IgD-negative memory B cell (primary cell): Measurements from ENCODE around the gene NR3C2. TPM values are rescaled to one million over a fixed set of nuclear protein-coding genes. Genes with fewer than 3 reads are reported as not detected.

Experiments
- H3K27ac Mint-ChIP-seq, 3 donors: one replicate each; pipeline ENCODE4 v1.8.0; 2020 to 2022; ENCODE audit warnings: mild to moderate bottlenecking in 3 of 3, mixed read lengths in 3 of 3, moderate library complexity in 1 of 3
- H3K27me3 Mint-ChIP-seq: one replicate; pipeline ENCODE4 v1.8.0; 2021; ENCODE audit warnings: mixed read lengths
- H3K36me3 Mint-ChIP-seq: one replicate; pipeline ENCODE4 v1.8.0; 2020; ENCODE audit warnings: mild to moderate bottlenecking, mixed read lengths
- H3K4me1 Mint-ChIP-seq, 3 donors: one replicate each; pipeline ENCODE4 v1.8.0; 2020 to 2022; ENCODE audit warnings: mixed read lengths in 3 of 3, mild to moderate bottlenecking in 1 of 3
- H3K4me3 Mint-ChIP-seq, 4 donors: one replicate each; pipeline ENCODE4 v1.8.0; 2020 to 2022; ENCODE audit warnings: mild to moderate bottlenecking in 4 of 4, mixed read lengths in 4 of 4, moderate library complexity in 3 of 4
- H3K9me3 Mint-ChIP-seq, 3 donors: one replicate each; pipeline ENCODE4 v1.8.0; 2020 to 2021; ENCODE audit warnings: mixed read lengths in 3 of 3, mild to moderate bottlenecking in 1 of 3
- polyA plus RNA-seq: library from polyadenylated mRNA; unstranded; fragments of 300-500 nt; fragmentation: Illumina TruSeq; gene quantifications from one replicate; pipeline ENCODE4 v1.2.3, GENCODE V29; 2021

The NR3C2 gene
- polyA plus RNA-seq, 1 donor from 2014 or later, result 2.3 TPM

GRCh38 chr4:148057984-148058859, 384.0 kb downstream of the NR3C2 start:
- peaks cover 19 to 37% (median 32%) of the 10 kb centered on the region in 3 donors for H3K4me1 Mint-ChIP-seq
- peak overlapping the region in 2 of 4 donors; percentile 10 to 65 for H3K4me3 Mint-ChIP-seq
- no peaks in the 10 kb centered on the region for H3K36me3 Mint-ChIP-seq
- H3K27me3 Mint-ChIP-seq, result peaks cover 14% of the 10 kb centered on the region
- peak overlapping the region; percentile 4 to 20 (median 12) for H3K27ac Mint-ChIP-seq
- peaks cover 0 to 2% (median 0%) of the 10 kb centered on the region in 3 donors for H3K9me3 Mint-ChIP-seq

DNA sequence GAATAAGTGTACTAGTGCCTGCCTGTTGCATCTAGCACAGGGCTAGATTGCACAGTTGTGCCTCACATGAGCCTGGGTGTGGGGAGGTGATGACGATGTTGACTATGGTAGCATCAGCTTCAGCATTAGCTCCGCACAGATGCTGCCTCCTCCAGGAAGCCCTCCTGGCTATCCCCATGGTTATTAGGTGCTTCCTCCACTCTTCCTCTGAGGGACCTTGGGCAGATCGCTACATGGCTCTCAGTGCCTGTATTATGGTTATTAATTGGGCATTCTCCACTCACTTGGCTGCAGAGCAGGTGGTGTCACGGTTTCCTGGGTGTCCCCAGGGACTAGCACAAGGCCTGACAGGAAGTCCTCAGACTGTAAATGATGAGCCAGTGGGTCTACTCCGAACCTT, 384.7 kb downstream of the NR3C2 start:
- Mint-ChIP-seq H3K4me3 (peak overlapping the region in 2 of 4 donors; percentile 19 to 39), H3K36me3 (no peaks in the 10 kb centered on the region), H3K27ac (peak overlapping the region in 2 of 3 donors; percentile 12 to 20), H3K4me1 (peaks cover 19 to 37% (median 32%) of the 10 kb centered on the region in 3 donors), H3K9me3 (peaks cover 0 to 2% (median 0%) of the 10 kb centered on the region in 3 donors), H3K27me3 (peaks cover 14% of the 10 kb centered on the region)

DNA sequence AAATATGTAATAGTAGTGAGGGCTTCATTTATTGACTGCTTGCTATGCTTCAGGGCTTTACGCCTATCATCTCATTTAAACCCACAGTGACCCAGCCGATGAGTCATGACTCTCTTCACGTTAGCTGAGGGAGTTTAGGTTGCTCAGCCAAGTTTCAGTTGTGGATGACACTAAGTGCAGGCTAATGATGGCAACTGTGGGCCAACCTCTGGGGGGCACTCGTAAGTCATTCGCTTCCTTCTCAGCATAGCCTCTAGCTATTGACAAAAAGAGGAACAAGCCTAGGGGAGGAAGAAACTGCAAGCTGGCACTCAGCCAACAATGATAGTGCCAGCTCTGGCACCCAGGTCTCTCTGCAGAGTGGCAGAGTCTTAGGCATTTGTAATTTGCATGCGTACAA, 385.3 kb downstream of the NR3C2 start:
- Mint-ChIP-seq H3K9me3 (peaks cover 0 to 2% (median 0%) of the 10 kb centered on the region in 3 donors), H3K4me1 (peaks cover 19 to 37% (median 32%) of the 10 kb centered on the region in 3 donors), H3K27me3 (peaks cover 14% of the 10 kb centered on the region), H3K36me3 (no peaks in the 10 kb centered on the region), H3K27ac (no peak overlapping the region), H3K4me3 (peak overlapping the region in 2 of 4 donors; percentile 19 to 30)

DNA sequence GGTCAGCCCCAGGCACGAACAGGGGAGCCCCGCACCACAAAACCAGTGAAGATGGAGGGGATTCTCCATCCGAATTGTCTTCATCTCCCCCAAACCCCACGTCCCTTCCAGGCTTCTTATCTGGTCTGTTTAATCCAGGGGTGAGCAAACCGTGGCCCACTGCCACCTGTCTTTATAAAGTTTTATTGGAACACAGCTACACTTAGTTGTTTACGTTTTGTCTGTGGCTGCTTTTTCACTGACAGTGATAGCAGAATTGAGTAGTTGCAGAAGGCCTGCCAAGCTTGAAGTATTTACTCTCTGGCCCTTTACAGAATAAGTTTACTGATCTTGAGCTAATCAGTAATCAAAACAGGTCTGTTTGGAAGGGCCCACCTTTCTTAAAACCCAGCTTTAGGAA, 386.4 kb downstream of the NR3C2 start:
- Mint-ChIP-seq H3K36me3 (no peaks in the 10 kb centered on the region), H3K4me1 (peaks cover 20 to 34% (median 32%) of the 10 kb centered on the region in 3 donors), H3K27ac (no peak overlapping the region), H3K27me3 (peaks cover 10% of the 10 kb centered on the region), H3K9me3 (peaks cover 0 to 2% (median 0%) of the 10 kb centered on the region in 3 donors), H3K4me3 (no peak overlapping the region)

- peaks cover 18 to 26% (median 25%) of the 10 kb centered on the region in 3 donors for H3K4me1 Mint-ChIP-seq
- peaks cover 2% of the 10 kb centered on the region for H3K27me3 Mint-ChIP-seq
- no peak overlapping the region for H3K27ac Mint-ChIP-seq
- H3K36me3 Mint-ChIP-seq, result no peaks in the 10 kb centered on the region
- H3K9me3 Mint-ChIP-seq, result peaks cover 0 to 2% (median 0%) of the 10 kb centered on the region in 3 donors
- H3K4me3 Mint-ChIP-seq, result peak overlapping the region in 1 of 4 donors; percentile 14
Observed at GRCh38 chr4:148054275-148054674, 387.9 kb downstream of the NR3C2 start.

DNA sequence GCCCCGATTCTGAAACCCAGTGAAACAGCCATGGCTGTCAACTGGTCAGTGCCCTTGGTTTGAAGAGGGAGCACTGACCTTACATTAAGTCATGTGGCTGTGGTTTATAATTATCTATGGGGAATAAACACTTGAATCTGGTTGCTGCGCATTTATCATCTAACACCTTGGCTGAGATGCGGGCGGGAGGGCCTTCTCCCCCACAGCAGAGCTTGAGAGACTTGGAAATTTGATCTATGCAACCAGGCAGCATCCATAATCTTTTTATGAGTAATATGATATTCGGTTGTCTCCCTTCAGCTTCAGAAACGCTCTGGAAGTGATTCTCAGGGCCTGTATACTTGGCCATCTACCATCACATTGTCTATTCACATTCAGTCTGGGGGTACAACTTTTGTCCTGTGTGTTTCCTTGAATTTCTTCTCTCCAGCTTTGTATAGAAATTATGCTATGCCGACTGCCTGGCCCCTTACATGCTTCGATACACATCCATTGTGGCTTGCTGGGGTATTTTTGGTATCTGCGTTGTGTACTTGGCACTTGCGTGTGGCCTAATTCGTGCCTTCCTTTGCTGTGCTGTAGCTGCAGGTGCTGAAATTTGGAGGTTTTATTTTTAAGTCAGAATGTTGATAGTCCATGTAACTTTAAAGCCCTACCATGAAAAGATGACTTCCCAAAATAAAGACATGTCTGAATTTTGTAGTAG, 388.8 kb downstream of the NR3C2 start:
- no peaks in the 10 kb centered on the region for H3K9me3 Mint-ChIP-seq
- no peak overlapping the region for H3K27ac Mint-ChIP-seq
- peaks cover 17 to 19% (median 18%) of the 10 kb centered on the region in 3 donors for H3K4me1 Mint-ChIP-seq
- H3K36me3 Mint-ChIP-seq, result no peaks in the 10 kb centered on the region
- peaks cover 2% of the 10 kb centered on the region for H3K27me3 Mint-ChIP-seq
- peak overlapping the region in 1 of 4 donors; percentile 35 for H3K4me3 Mint-ChIP-seq

- Mint-ChIP-seq H3K27me3 (peaks cover 2% of the 10 kb centered on the region), H3K9me3 (no peaks in the 10 kb centered on the region), H3K27ac (peak overlapping the region in 1 of 3 donors; percentile 10), H3K36me3 (no peaks in the 10 kb centered on the region), H3K4me3 (no peak overlapping the region), H3K4me1 (peaks cover 11 to 12% (median 12%) of the 10 kb centered on the region in 3 donors)
Observed at GRCh38 chr4:148052448-148052847, 389.8 kb downstream of the NR3C2 start.

DNA sequence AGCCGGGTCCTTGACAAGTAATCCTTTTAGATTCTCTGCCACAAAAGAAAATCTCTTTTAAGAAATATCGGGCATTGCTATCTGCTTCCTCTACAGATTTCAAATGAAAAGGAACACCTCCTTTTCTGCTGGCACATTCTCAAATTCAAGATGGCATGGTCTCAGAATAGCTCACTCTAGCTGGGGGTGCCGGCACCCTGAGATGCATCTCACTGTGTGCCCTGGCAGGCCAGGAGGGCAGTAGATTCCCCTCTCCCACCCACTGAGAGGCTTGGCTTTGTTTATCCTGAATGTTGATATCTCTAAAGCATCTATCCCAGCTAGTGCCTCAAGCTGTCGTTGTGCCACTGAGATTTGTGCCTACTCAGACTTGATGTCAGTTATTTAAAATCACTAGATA, 390.8 kb downstream of the NR3C2 start:
- no peak overlapping the region for H3K4me3 Mint-ChIP-seq
- H3K4me1 Mint-ChIP-seq, result peaks cover under 1 to 3% (median 2%) of the 10 kb centered on the region in 3 donors
- H3K36me3 Mint-ChIP-seq, result no peaks in the 10 kb centered on the region
- no peaks in the 10 kb centered on the region for H3K27me3 Mint-ChIP-seq
- no peaks in the 10 kb centered on the region for H3K9me3 Mint-ChIP-seq
- no peak overlapping the region for H3K27ac Mint-ChIP-seq

DNA sequence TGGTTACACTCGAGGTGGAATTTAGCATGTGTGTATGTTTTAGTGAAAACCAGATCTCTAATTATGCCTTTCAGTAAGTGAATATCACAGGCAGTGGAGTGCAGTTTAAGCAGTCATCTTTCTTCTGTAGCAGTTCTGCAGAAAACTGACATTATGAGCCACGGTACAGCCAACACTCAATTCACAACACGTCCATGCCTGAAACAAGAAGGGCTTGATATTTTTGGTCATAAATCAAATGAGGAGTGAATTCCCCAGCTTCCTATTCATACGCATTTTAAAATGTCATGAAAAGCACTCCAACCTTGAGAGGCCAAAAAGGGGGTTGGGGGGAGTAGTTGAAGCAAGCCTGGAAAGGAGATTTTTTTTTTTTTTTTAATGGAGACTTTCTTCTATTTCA, 393.6 kb downstream of the NR3C2 start:
- no peaks in the 10 kb centered on the region for H3K36me3 Mint-ChIP-seq
- peaks cover 0 to 3% (median 2%) of the 10 kb centered on the region in 3 donors for H3K4me1 Mint-ChIP-seq
- H3K9me3 Mint-ChIP-seq, result no peaks in the 10 kb centered on the region
- no peak overlapping the region for H3K27ac Mint-ChIP-seq
- H3K4me3 Mint-ChIP-seq, result no peak overlapping the region
- H3K27me3 Mint-ChIP-seq, result peaks cover 5% of the 10 kb centered on the region

- peak overlapping the region in 1 of 3 donors; percentile 44 for H3K27ac Mint-ChIP-seq
- H3K4me3 Mint-ChIP-seq, result no peak overlapping the region
- no peaks in the 10 kb centered on the region for H3K9me3 Mint-ChIP-seq
- peaks cover 5% of the 10 kb centered on the region for H3K27me3 Mint-ChIP-seq
- H3K36me3 Mint-ChIP-seq, result no peaks in the 10 kb centered on the region
- peaks cover 0 to 2% (median 0%) of the 10 kb centered on the region in 3 donors for H3K4me1 Mint-ChIP-seq
Observed at GRCh38 chr4:148044912-148045352, 397.3 kb downstream of the NR3C2 start.

- no peaks in the 10 kb centered on the region for H3K9me3 Mint-ChIP-seq
- H3K36me3 Mint-ChIP-seq, result no peaks in the 10 kb centered on the region
- peaks cover 5% of the 10 kb centered on the region for H3K27me3 Mint-ChIP-seq
- H3K27ac Mint-ChIP-seq, result no peak overlapping the region
- H3K4me3 Mint-ChIP-seq, result no peak overlapping the region
- H3K4me1 Mint-ChIP-seq, result peaks cover 0 to 2% (median 0%) of the 10 kb centered on the region in 3 donors
Observed at GRCh38 chr4:148044089-148044911, 397.9 kb downstream of the NR3C2 start.

DNA sequence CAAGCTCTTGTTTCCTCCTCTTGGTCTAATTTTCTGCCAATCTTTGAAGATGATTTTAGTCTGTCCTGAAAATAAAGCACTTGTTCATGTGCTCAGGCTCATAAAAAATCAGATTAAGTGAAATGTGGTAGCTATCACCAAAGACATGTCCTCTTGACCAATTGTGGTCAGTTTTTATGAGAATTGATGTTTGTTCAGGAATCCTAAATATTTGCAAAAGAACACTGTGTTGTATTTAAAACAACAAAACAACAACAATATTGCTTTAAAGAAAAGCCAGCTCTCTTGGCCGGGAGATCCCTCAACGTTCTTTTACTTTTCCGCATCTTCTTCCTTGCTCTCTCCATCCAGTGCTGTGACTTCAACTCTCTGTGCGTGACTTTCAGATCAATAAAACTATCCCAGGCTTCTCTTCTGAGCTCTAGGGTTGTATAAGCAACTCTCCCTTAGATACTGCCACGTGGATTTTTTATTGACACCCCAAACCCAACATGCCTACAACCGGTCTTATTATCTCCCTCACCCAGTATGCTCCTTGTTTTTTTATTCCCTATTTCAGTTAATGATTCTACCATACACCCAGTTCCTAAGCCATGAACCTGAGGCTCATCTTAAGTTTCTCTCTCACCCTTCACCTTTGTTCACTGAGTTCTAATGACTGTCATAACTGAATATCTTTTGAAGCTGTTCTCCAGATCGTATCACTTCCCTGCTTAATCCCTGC, 400.4 kb downstream of the NR3C2 start:
- Mint-ChIP-seq H3K4me3 (no peak overlapping the region), H3K36me3 (no peaks in the 10 kb centered on the region), H3K9me3 (no peaks in the 10 kb centered on the region), H3K27ac (no peak overlapping the region), H3K27me3 (peaks cover 5% of the 10 kb centered on the region), H3K4me1 (peaks cover 0 to 2% (median 0%) of the 10 kb centered on the region in 3 donors)

- Mint-ChIP-seq H3K27ac (no peak overlapping the region), H3K36me3 (no peaks in the 10 kb centered on the region), H3K27me3 (no peaks in the 10 kb centered on the region), H3K4me1 (no peaks in the 10 kb centered on the region), H3K4me3 (no peak overlapping the region), H3K9me3 (no peaks in the 10 kb centered on the region)
Observed at GRCh38 chr4:148034813-148035212, 407.4 kb downstream of the NR3C2 start.
